CD8-positive, alpha-beta memory T cell (primary cell): ENCODE results near the gene MARCKSL1. TPM values are rescaled to one million over a fixed set of nuclear protein-coding genes. Genes with fewer than 3 reads are reported as not detected.

ENCODE experiments used
- CTCF ChIA-PET: fragments of 350-600 bp; sonication (Branson Sonifier 250); formaldehyde crosslinking; loops from one replicate; lab custom pipeline; 2021; ENCODE audit warnings: antibody characterized with exemption; lab: Charles Lee
- POLR2A ChIA-PET: fragments of 350-600 bp; sonication (Branson Sonifier 250); formaldehyde crosslinking; loops from one replicate; lab custom pipeline; 2021; ENCODE audit warnings: antibody characterized with exemption; lab: Charles Lee
- DNase-seq, 5 donors: peaks; one replicate each; pipeline versions ENCODE4 v3.0.0 to v3.0.0-alpha.2; 2020 to 2022; ENCODE audit warnings: mixed read lengths in 1 of 5
- H3K27ac ChIP-seq: one replicate; pipeline ENCODE4 v1.7.0; 2013; ENCODE audit warnings: low read depth, mild to moderate bottlenecking, low read length, moderate library complexity
- H3K27me3 ChIP-seq: 2 replicates; pipeline ENCODE4 v1.7.0; 2013; ENCODE audit warnings: low read length, mild to moderate bottlenecking; ENCODE audit not compliant: insufficient read depth, poor library complexity, severe bottlenecking
- H3K36me3 ChIP-seq: 2 replicates; pipeline ENCODE4 v1.7.0; 2013; ENCODE audit warnings: mild to moderate bottlenecking, low read length, moderate library complexity; ENCODE audit not compliant: insufficient read depth
- H3K4me1 ChIP-seq: 2 replicates; pipeline ENCODE4 v1.7.0; 2013; ENCODE audit warnings: mild to moderate bottlenecking, low read length, moderate library complexity; ENCODE audit not compliant: insufficient read depth
- H3K4me3 ChIP-seq: 2 replicates; pipeline ENCODE4 v1.7.0; 2013; ENCODE audit warnings: mild to moderate bottlenecking, low read length
- H3K9me3 ChIP-seq: 2 replicates; pipeline ENCODE4 v1.7.0; 2013; ENCODE audit warnings: mild to moderate bottlenecking, low read length
- H3K27ac Mint-ChIP-seq, 8 donors: one replicate each; pipeline ENCODE4 v1.8.0; 2020 to 2021; ENCODE audit warnings: mixed read lengths in 8 of 8, mild to moderate bottlenecking in 6 of 8, inconsistent platforms in 3 of 8, moderate library complexity in 3 of 8
- H3K27me3 Mint-ChIP-seq, 2 donors: one replicate each; pipeline ENCODE4 v1.8.0; 2020 to 2021; ENCODE audit warnings: mixed read lengths in 2 of 2, mild to moderate bottlenecking in 1 of 2, moderate library complexity in 1 of 2
- H3K36me3 Mint-ChIP-seq, 3 donors: one replicate each; pipeline ENCODE4 v1.8.0; 2020 to 2021; ENCODE audit warnings: mixed read lengths in 3 of 3, inconsistent platforms in 1 of 3, mild to moderate bottlenecking in 1 of 3
- H3K4me1 Mint-ChIP-seq, 3 donors: one replicate each; pipeline ENCODE4 v1.8.0; 2020 to 2021; ENCODE audit warnings: mixed read lengths in 3 of 3, inconsistent platforms in 1 of 3, mild to moderate bottlenecking in 1 of 3
- H3K4me3 Mint-ChIP-seq, 7 donors: one replicate each; pipeline ENCODE4 v1.8.0; 2020 to 2021; ENCODE audit warnings: mixed read lengths in 7 of 7, mild to moderate bottlenecking in 6 of 7, moderate library complexity in 4 of 7, inconsistent platforms in 2 of 7
- H3K9me3 Mint-ChIP-seq, 5 donors: one replicate each; pipeline ENCODE4 v1.8.0; 2020 to 2022; ENCODE audit warnings: mixed read lengths in 5 of 5, mild to moderate bottlenecking in 3 of 5, moderate library complexity in 2 of 5, inconsistent platforms in 1 of 5
- polyA plus RNA-seq: library from polyadenylated mRNA; unstranded; fragments of 300-500 nt; fragmentation: Illumina TruSeq; gene quantifications from one replicate; pipeline ENCODE4 v1.2.3, GENCODE V29; 2021
- total RNA-seq, 2 experiments: library from RNA; stranded (reverse); gene quantifications; one replicate each; pipeline ENCODE4 v1.2.3, GENCODE V29; 2021

MARCKSL1 gene
- total and polyA plus RNA-seq, 3 experiments from 2014 or later, result 11.6 to 45.8 (median 12.1) TPM

- no peaks in the 10 kb centered on the region for H3K9me3 ChIP-seq
- peak overlapping the region; percentile 31 to 96 (median 69) for H3K27ac Mint-ChIP-seq
- peaks cover 0 to 39% (median 5%) of the 10 kb centered on the region in 3 donors for H3K36me3 Mint-ChIP-seq
- H3K27me3 Mint-ChIP-seq, result no peaks in the 10 kb centered on the region
- peaks cover 13% of the 10 kb centered on the region for H3K36me3 ChIP-seq
- peak overlapping the region in 1 of 7 donors; percentile 3 for H3K4me3 Mint-ChIP-seq
- ChIA-PET POLR2A (interaction anchor here (1.3 kb wide), 1 partner anchor 10 kb away, joined by 10 read pairs; no protein-coding TSS in a partner anchor), CTCF (interaction anchor here (1.0 to 1.5 kb wide), 2 partner anchors 10 to 64 kb away, joined by 3 to 4 read pairs; no protein-coding TSS in a partner anchor)
- no peak overlapping the region for H3K27ac ChIP-seq
- peaks cover 49 to 72% (median 71%) of the 10 kb centered on the region in 3 donors for H3K4me1 Mint-ChIP-seq
- H3K27me3 ChIP-seq, result no peaks in the 10 kb centered on the region
- DNase-seq, result no peak
- H3K4me1 ChIP-seq, result peaks cover 47% of the 10 kb centered on the region
- no peak overlapping the region for H3K4me3 ChIP-seq
- no peaks in the 10 kb centered on the region for H3K9me3 Mint-ChIP-seq
These were observed 24.2 kb downstream of the MARCKSL1 start for GRCh38 chr1:32311709-32312393.

- H3K4me1 ChIP-seq, result peaks cover 47% of the 10 kb centered on the region
- peaks cover 14% of the 10 kb centered on the region for H3K36me3 ChIP-seq
- Mint-ChIP-seq H3K27ac (peak overlapping the region in 7 of 8 donors; percentile 57 to 86 (median 80)), H3K4me1 (peaks cover 52 to 79% (median 76%) of the 10 kb centered on the region in 3 donors), H3K27me3 (no peaks in the 10 kb centered on the region), H3K9me3 (no peaks in the 10 kb centered on the region), H3K4me3 (no peak overlapping the region), H3K36me3 (peaks cover 0 to 46% (median 7%) of the 10 kb centered on the region in 3 donors)
- H3K27me3 ChIP-seq, result no peaks in the 10 kb centered on the region
- no peak overlapping the region for H3K27ac ChIP-seq
- POLR2A ChIA-PET, result interaction anchor here (1.1 kb wide), 1 partner anchor 16 kb away, joined by 4 read pairs; no protein-coding TSS in a partner anchor
- CTCF ChIA-PET, result no interaction called here
- no peak for DNase-seq
- H3K4me3 ChIP-seq, result no peak overlapping the region
- no peaks in the 10 kb centered on the region for H3K9me3 ChIP-seq
These were observed 26.1 kb downstream of the MARCKSL1 start for GRCh38 chr1:32309960-32310359.

- ChIA-PET CTCF (interaction anchor here (1.1 to 1.3 kb wide), 2 partner anchors 10 to 29 kb away, joined by 3 read pairs; partner anchors contain the start of gene MARCKSL1), POLR2A (no interaction called here)
- Histone ChIP-seq H3K36me3 (peaks cover 34% of the 10 kb centered on the region), H3K4me1 (peaks cover 47% of the 10 kb centered on the region), H3K4me3 (no peak overlapping the region), H3K27ac (no peak overlapping the region), H3K27me3 (no peaks in the 10 kb centered on the region), H3K9me3 (no peaks in the 10 kb centered on the region)
- Mint-ChIP-seq H3K4me1 (peaks cover 56 to 77% (median 75%) of the 10 kb centered on the region in 3 donors), H3K9me3 (no peaks in the 10 kb centered on the region), H3K4me3 (no peak overlapping the region), H3K27me3 (no peaks in the 10 kb centered on the region), H3K36me3 (peaks cover 6 to 59% (median 16%) of the 10 kb centered on the region in 3 donors), H3K27ac (peak overlapping the region; percentile 1 to 83 (median 44))
- DNase-seq, result no peak
These were observed 28.7 kb downstream of the MARCKSL1 start for GRCh38 chr1:32307324-32307723.

- Mint-ChIP-seq H3K36me3 (peaks cover 6 to 69% (median 19%) of the 10 kb centered on the region in 3 donors), H3K4me1 (peaks cover 53 to 75% (median 72%) of the 10 kb centered on the region in 3 donors), H3K4me3 (no peak overlapping the region), H3K9me3 (no peaks in the 10 kb centered on the region), H3K27ac (peak overlapping the region in 4 of 8 donors; percentile 17 to 85 (median 78)), H3K27me3 (no peaks in the 10 kb centered on the region)
- DNase-seq, result no peak
- H3K27me3 ChIP-seq, result no peaks in the 10 kb centered on the region
- H3K4me1 ChIP-seq, result peaks cover 38% of the 10 kb centered on the region
- ChIA-PET POLR2A (no interaction called here), CTCF (interaction anchor here (0.7 to 1.4 kb wide), 2 partner anchors 9 to 68 kb away, joined by 3 to 4 read pairs; no protein-coding TSS in a partner anchor)
- no peak overlapping the region for H3K4me3 ChIP-seq
- no peaks in the 10 kb centered on the region for H3K9me3 ChIP-seq
- H3K27ac ChIP-seq, result no peak overlapping the region
- H3K36me3 ChIP-seq, result peaks cover 34% of the 10 kb centered on the region
These were observed 30.7 kb downstream of the MARCKSL1 start for GRCh38 chr1:32305310-32305709.

- Mint-ChIP-seq H3K36me3 (peaks cover 6 to 67% (median 16%) of the 10 kb centered on the region in 3 donors), H3K27ac (peak overlapping the region; percentile 3 to 78 (median 64)), H3K9me3 (no peaks in the 10 kb centered on the region), H3K27me3 (no peaks in the 10 kb centered on the region), H3K4me3 (no peak overlapping the region), H3K4me1 (peaks cover 54 to 75% (median 72%) of the 10 kb centered on the region in 3 donors)
- Histone ChIP-seq H3K36me3 (peaks cover 34% of the 10 kb centered on the region), H3K4me3 (no peak overlapping the region), H3K27ac (no peak overlapping the region), H3K4me1 (peaks cover 37% of the 10 kb centered on the region), H3K27me3 (no peaks in the 10 kb centered on the region), H3K9me3 (no peaks in the 10 kb centered on the region)
- CTCF ChIA-PET, result interaction anchor here (0.8 to 1.2 kb wide), 2 partner anchors 29 to 63 kb away, joined by 3 to 5 read pairs; no protein-coding TSS in a partner anchor
- POLR2A ChIA-PET, result interaction anchor here (0.5 kb wide), 1 partner anchor 24 kb away, joined by 4 read pairs; no protein-coding TSS in a partner anchor
- no peak for DNase-seq
These were observed 31.9 kb downstream of the MARCKSL1 start for GRCh38 chr1:32303997-32304622.

- Mint-ChIP-seq H3K4me1 (peaks cover 52 to 71% (median 70%) of the 10 kb centered on the region in 3 donors), H3K36me3 (peaks cover 6 to 66% (median 16%) of the 10 kb centered on the region in 3 donors), H3K9me3 (no peaks in the 10 kb centered on the region), H3K4me3 (no peak overlapping the region), H3K27ac (peak overlapping the region in 2 of 8 donors; percentile 10 to 67), H3K27me3 (no peaks in the 10 kb centered on the region)
- Histone ChIP-seq H3K36me3 (peaks cover 34% of the 10 kb centered on the region), H3K27me3 (no peaks in the 10 kb centered on the region), H3K4me1 (peaks cover 34% of the 10 kb centered on the region), H3K9me3 (no peaks in the 10 kb centered on the region), H3K27ac (no peak overlapping the region), H3K4me3 (no peak overlapping the region)
- CTCF ChIA-PET, result interaction anchor here (1.2 kb wide), 1 partner anchor 62 kb away, joined by 5 read pairs; no protein-coding TSS in a partner anchor
- no peak for DNase-seq
- POLR2A ChIA-PET, result interaction anchor here (0.5 kb wide), 1 partner anchor 23 kb away, joined by 4 read pairs; no protein-coding TSS in a partner anchor
These were observed 32.7 kb downstream of the MARCKSL1 start for GRCh38 chr1:32303358-32303757.

GRCh38 chr1:32299327-32299726 is 36.7 kb downstream of the MARCKSL1 start:
- Histone ChIP-seq H3K27ac (no peak overlapping the region), H3K4me3 (no peak overlapping the region), H3K27me3 (no peaks in the 10 kb centered on the region), H3K9me3 (no peaks in the 10 kb centered on the region), H3K4me1 (peaks cover 46% of the 10 kb centered on the region), H3K36me3 (peaks cover 19% of the 10 kb centered on the region)
- no peak for DNase-seq
- ChIA-PET POLR2A (no interaction called here), CTCF (no interaction called here)
- Mint-ChIP-seq H3K27ac (peak overlapping the region in 3 of 8 donors; percentile 2 to 78 (median 57)), H3K4me3 (no peak overlapping the region), H3K4me1 (peaks cover 55 to 71% (median 71%) of the 10 kb centered on the region in 3 donors), H3K27me3 (no peaks in the 10 kb centered on the region), H3K9me3 (no peaks in the 10 kb centered on the region), H3K36me3 (peaks cover 6 to 60% (median 15%) of the 10 kb centered on the region in 3 donors)
